ENCODE data around the gene GDA.

GDA gene

GRCh38 chr9:72150127-72150526 is 887 bp downstream of the GDA start:
- in situ Hi-C loops (cut with HindIII; ENCODE audit: low sequenced_read_pairs): no loop called here

DNA sequence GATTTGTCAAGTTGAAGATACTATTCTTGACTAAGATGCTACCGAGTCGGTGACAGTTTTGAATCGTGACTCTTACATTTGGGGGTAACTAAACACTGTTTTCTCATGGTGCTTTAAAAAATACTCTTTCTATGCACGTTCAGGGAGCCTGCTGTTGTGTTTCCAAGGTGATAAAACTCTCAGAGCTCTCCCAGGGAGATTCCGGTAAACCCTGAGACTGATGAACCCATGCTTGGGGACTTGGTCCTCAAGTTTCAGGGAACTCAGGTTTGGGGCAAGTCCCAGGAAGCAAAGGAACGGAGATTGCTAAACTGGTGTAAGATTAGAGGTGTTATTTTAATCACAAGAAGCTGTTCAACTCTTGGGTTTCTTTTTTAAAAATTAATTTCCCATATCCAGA is 1.4 kb downstream of the GDA start:
- in situ Hi-C loops (cut with HindIII; ENCODE audit: low sequenced_read_pairs): no loop called here

GRCh38 chr9:72151104-72151503 is 1.9 kb downstream of the GDA start:
- in situ Hi-C loops (cut with HindIII; ENCODE audit: low sequenced_read_pairs): no loop called here

GRCh38 chr9:72154468-72155285 is 5.4 kb downstream of the GDA start:
- in situ Hi-C loops (cut with HindIII; ENCODE audit: low sequenced_read_pairs): no loop called here

GRCh38 chr9:72155301-72155700 is 6.1 kb downstream of the GDA start:
- in situ Hi-C loops (cut with HindIII; ENCODE audit: low sequenced_read_pairs): no loop called here

DNA sequence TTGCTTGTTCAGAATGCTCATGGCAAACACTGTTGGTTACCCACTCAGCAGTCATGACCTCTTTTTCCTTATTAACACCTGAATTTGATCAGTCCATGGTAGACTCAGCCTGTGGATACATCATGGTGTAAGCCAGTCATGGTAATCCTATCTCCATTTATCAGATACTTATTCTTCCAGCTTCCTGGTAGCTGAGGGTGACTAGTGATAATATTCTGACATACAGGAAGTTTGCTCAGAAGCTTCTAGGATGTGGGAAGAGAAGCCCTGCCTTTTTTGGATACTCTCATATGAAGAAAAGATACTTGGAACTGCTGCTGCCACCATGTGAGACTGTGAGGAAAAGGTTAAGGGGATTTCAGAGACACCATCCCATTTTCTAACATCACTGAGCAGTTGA is 7.3 kb downstream of the GDA start:
- in situ Hi-C loops (cut with HindIII; ENCODE audit: low sequenced_read_pairs): no loop called here

- in situ Hi-C loops (cut with HindIII; ENCODE audit: low sequenced_read_pairs): no loop called here
These were observed 9.4 kb downstream of the GDA start for GRCh38 chr9:72158680-72159079.

- in situ Hi-C loops (cut with HindIII; ENCODE audit: low sequenced_read_pairs): no loop called here
These were observed 11.3 kb downstream of the GDA start for GRCh38 chr9:72160446-72161123.

- in situ Hi-C loops (cut with HindIII; ENCODE audit: low sequenced_read_pairs): no loop called here
These were observed 16.1 kb downstream of the GDA start for GRCh38 chr9:72165326-72165725.

GRCh38 chr9:72165821-72166547 is 16.7 kb downstream of the GDA start:
- in situ Hi-C loops (cut with HindIII; ENCODE audit: low sequenced_read_pairs): no loop called here

DNA sequence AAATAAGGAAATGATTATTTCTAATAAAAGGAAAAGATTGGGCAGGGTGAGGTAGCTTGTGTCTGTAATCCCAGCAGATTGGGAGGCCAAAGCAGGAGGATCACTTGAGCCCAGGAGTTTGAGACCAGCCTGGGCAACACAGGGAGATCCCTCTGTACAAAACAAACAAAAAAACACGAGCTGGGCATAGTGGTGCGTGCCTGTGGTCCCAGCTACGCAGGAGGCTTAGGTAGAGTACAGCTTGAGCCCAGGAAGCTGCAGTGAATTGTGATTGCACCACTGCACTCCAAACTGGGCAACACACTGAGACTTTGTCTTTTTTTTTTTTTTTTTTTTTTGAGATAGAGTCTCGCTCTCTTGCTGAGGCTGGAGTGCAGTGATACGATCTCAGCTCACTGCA is 18.8 kb downstream of the GDA start:
- in situ Hi-C loops (cut with HindIII; ENCODE audit: low sequenced_read_pairs): no loop called here

GRCh38 chr9:72169178-72169577 is 19.9 kb downstream of the GDA start:
- in situ Hi-C loops (cut with HindIII; ENCODE audit: low sequenced_read_pairs): no loop called here

DNA sequence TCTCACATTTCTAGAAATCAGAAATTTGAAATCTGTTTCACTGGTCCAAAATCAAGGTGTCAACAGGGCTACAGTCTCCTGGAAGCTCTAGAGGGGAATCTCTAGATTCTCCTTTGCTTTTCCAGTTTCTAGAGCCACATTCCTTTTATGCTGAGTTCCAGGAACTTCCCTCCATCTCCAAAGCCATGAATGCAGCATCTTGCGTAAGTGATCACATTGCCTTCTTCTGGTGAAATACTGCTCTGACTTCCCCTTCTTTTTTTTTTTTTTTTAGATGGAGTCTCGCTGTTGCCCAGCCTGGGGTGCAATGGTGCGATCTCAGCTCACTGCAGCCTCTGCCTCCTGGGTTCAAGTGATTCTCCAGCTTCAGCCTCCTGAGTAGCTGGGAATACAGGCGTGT is 23.8 kb downstream of the GDA start:
- in situ Hi-C loops (cut with HindIII; ENCODE audit: low sequenced_read_pairs): no loop called here

DNA sequence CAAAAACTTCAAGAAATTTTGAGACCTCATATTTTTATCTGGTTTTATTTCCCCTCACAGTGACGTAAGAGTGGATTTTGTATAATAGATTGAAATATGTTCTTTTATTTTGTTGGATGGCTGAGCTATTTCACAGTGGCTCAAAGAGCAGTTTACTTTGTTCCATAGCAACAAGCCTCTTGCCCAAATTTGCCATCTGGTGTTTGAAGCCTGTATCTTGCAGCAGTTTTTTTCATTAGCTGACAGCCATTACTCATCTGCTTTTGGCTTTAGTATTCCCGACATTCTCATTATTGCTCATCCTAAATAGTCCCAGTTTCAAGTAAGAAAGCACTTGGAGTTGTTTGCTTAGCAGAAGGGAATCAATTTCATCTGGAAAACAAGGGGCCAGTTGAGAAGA is 36.3 kb downstream of the GDA start:
- in situ Hi-C loops (cut with HindIII; ENCODE audit: low sequenced_read_pairs): no loop called here

- in situ Hi-C loops (cut with HindIII; ENCODE audit: low sequenced_read_pairs): no loop called here
These were observed 38.0 kb downstream of the GDA start for GRCh38 chr9:72187121-72187695.

GRCh38 chr9:72188232-72188631 is 39.0 kb downstream of the GDA start:
- in situ Hi-C loops (cut with HindIII; ENCODE audit: low sequenced_read_pairs): no loop called here

GRCh38 chr9:72193478-72193881 is 44.2 kb downstream of the GDA start:
- in situ Hi-C loops (cut with HindIII; ENCODE audit: low sequenced_read_pairs): no loop called here

- in situ Hi-C loops (cut with HindIII; ENCODE audit: low sequenced_read_pairs): no loop called here
These were observed 50.0 kb downstream of the GDA start for GRCh38 chr9:72199238-72199637.

DNA sequence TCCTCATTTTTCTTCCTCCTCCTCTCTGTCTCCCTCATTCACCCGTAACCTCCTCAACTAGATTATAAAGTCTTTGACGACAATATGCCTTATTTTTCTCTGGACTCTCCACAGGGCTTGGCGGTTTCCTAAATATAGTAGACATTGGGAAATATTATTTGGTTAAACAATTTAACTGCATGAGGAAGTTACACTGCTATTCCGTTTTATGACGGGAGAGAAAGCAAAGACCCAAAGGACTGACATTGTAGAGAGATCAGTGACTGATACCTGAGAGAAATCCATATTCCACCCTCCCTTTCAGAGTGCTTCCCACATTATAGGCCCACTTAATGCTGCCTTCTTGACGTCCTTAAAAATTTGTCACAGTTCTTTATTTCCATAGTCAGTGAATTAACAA is 51.2 kb downstream of the GDA start:
- in situ Hi-C loops (cut with HindIII; ENCODE audit: low sequenced_read_pairs): no loop called here

DNA sequence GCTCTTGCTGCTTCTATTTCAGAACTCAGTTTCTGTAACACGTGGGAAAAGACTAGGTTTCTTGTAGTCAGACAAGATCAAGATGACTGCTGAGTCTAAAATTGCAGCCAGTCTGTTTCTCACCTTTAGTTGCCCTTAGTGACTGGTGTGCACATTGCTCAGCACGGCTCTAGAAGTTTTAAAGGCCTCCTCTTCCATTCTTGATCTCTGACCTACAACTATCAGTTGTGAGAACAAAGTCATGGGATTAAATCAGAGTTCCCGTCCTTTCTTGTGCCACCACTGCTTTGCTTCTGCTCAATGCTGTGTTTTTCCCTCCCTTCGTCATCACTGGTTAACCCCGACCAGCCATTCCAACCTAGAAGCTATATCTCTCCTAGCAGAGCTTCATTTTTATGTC is 52.8 kb downstream of the GDA start:
- in situ Hi-C loops (cut with HindIII; ENCODE audit: low sequenced_read_pairs): no loop called here

DNA sequence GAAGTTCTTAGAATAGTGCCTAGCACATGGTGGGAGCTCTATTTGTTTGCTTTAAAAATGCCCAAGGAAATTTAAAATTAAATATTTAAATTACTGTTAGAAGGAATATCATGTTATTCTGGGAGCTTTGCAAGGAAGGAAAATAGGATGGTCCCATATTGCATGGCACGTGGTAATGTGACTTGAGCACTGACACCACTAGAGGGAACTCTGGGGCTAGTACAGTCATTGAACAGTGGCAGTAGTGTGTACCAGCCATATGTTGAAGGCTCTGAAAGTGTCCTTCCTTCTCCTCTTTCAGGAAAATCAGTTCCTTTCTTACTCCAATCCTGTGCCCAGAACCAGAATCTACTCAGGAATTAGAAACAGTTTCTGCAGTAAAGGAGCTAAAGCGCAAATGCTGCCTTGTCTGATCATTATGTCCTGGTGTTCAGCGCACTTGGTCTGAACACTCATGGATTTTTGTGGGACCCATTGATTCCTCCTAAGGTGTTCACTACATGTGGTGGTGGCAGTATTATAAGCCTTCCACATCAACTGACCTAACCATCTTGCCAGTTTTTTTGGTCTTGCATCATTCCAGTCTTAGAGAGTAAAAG is 54.1 kb downstream of the GDA start:
- in situ Hi-C loops (cut with HindIII; ENCODE audit: low sequenced_read_pairs): no loop called here

All from DLD1 (cell line).